GM19397 (cell line): Measurements from ENCODE around the gene GATAD2B.
A peak's percentile ranks its signal among the peaks of the same experiment; 100 is the strongest.

Experiments
- ATAC-seq: cut with Tn5 transposase; IDR thresholded peaks from one replicate; pipeline ENCODE4 v1.9.1; 2021; ENCODE audit warnings: mild to moderate bottlenecking, moderate library complexity; ENCODE audit not compliant: unreplicated experiment

The GATAD2B gene

GRCh38 chr1:153922972-153923925 lies at the start of gene GATAD2B:
GATAD2B (minus strand) TSS chr1:153922972; CDS start chr1:153828347, 94,625 bp downstream.
- peak; percentile 92 for ATAC-seq

- no peak for ATAC-seq
Measured at GRCh38 chr1:153970346-153970745, 47.6 kb upstream of the GATAD2B start.

- ATAC-seq: no peak
Measured at GRCh38 chr1:153968972-153969371, 46.2 kb upstream of the GATAD2B start.

- ATAC-seq: no peak
Measured at GRCh38 chr1:153968408-153968807, 45.6 kb upstream of the GATAD2B start.

GRCh38 chr1:153968000-153968363 lies 45.2 kb upstream of the GATAD2B start:
- no peak for ATAC-seq

- peak; percentile 54 for ATAC-seq
Measured at GRCh38 chr1:153967107-153967999, 44.6 kb upstream of the GATAD2B start, which contains the start of gene CREB3L4. CREB3L4 (plus strand) TSS chr1:153967902; CDS start chr1:153968526, 624 bp downstream.

GRCh38 chr1:153963850-153964331 lies 41.1 kb upstream of the GATAD2B start:
- peak; percentile 1 for ATAC-seq

GRCh38 chr1:153963030-153963849 lies 40.5 kb upstream of the GATAD2B start, which contains the start of gene SLC39A1:
SLC39A1 (minus strand) TSS chr1:153963537; CDS start chr1:153962715, 822 bp downstream.
- ATAC-seq: peak; percentile 36

GRCh38 chr1:153962088-153963029 lies 39.6 kb upstream of the GATAD2B start:
- ATAC-seq: no peak

- ATAC-seq: no peak
Measured at GRCh38 chr1:153961421-153961820, 38.6 kb upstream of the GATAD2B start.

GRCh38 chr1:153960206-153960605 lies 37.4 kb upstream of the GATAD2B start:
- ATAC-seq: no peak

GRCh38 chr1:153959454-153959853 lies 36.7 kb upstream of the GATAD2B start:
- ATAC-seq: no peak

- ATAC-seq: no peak
Measured at GRCh38 chr1:153958961-153959260, 36.1 kb upstream of the GATAD2B start.

GRCh38 chr1:153958111-153958960 lies 35.6 kb upstream of the GATAD2B start, which contains the start of gene CRTC2:
CRTC2 (minus strand) TSS chr1:153958612; CDS start chr1:153958497, 115 bp downstream.
- ATAC-seq: peak; percentile 69

GRCh38 chr1:153957744-153958110 lies 35.0 kb upstream of the GATAD2B start:
- peak; percentile 13 for ATAC-seq

GRCh38 chr1:153956997-153957715 lies 34.4 kb upstream of the GATAD2B start:
- no peak for ATAC-seq

- ATAC-seq: no peak
Measured at GRCh38 chr1:153954826-153955225, 32.1 kb upstream of the GATAD2B start.
